ENCODE measurements around the gene SPEM2. TPM values are rescaled to one million over a fixed set of nuclear protein-coding genes. Genes with fewer than 3 reads are reported as not detected.

Gene SPEM2
- total RNA-seq, 5 donors from 2014 or later (not counting 1 experiment from before 2014, with no cell fraction given): not detected

DNA sequence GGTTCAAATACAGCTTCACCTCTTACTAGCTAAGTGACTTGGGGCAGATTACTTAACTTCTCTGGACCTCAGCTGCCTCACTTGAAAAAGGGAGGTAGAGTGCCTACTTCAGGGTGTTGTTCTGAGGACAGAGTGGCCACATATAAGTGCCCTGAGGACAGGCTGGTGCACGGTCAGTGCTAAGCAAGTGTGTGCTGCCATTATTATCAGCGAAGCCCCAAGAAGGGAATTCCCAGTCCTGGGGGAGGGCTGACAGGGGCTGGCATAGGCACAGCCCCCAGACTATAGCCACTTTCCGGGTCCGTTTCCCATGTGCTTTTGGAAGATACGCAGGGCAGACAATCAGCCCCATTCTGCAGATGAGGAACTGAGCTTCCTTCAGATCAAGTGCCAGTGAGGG is 51.5 kb downstream of the SPEM2 start:
- Mint-ChIP-seq H3K27me3 (no peaks in the 10 kb centered on the region), H3K4me3 (peak overlapping the region; percentile 92 to 96 (median 95)), H3K27ac (peak overlapping the region; percentile 89 to 96), H3K9me3 (no peaks in the 10 kb centered on the region), H3K4me1 (peaks cover 59 to 78% (median 76%) of the 10 kb centered on the region in 3 donors), H3K36me3 (no peaks in the 10 kb centered on the region)
- Histone ChIP-seq H3K4me1 (ENCODE audit: control insufficient read depth in 1 of 2, extremely low read depth in 1 of 2, insufficient read depth in 2 of 2, low read length in 2 of 2) (peaks cover 18 to 76% of the 10 kb centered on the region in 2 experiments), H3K9me3 (no peaks in the 10 kb centered on the region), H3K27me3 (replicated peaks in 1 of 2; ENCODE audit: control insufficient read depth in 2 of 2, extremely low read depth in 1 of 2, insufficient read depth in 2 of 2, low read length in 1 of 2) (no peaks in the 10 kb centered on the region), H3K27ac (ENCODE audit: low read length) (peak overlapping the region; percentile 88), H3K36me3 (ENCODE audit: control insufficient read depth in 2 of 2, extremely low read depth in 1 of 2, insufficient read depth in 1 of 2, low read length in 1 of 2) (peaks cover 0 to 3% of the 10 kb centered on the region in 2 donors), H3K4me3 (ENCODE audit: control insufficient read depth in 1 of 2, extremely low read depth in 1 of 2, low read length in 1 of 2) (peak overlapping the region in 1 of 2 donors; percentile 81)
- no peak for ATAC-seq (replicated peaks in 1 of 4)
- 94% methylated on average over 5 of the region's 5 CpGs for WGBS (ENCODE audit: insufficient coverage)
- CTCF ChIA-PET: no interaction called here
- POLR2A ChIA-PET: interaction anchor here (0.5 to 1.1 kb wide), 3 partner anchors 8 to 99 kb away, joined by 3 to 6 read pairs (median 4); no protein-coding TSS in a partner anchor
- DNase-seq: no peak

Other genes starting within 250 kb of the SPEM2 start
- 1 to 10 TPM in 2 of 5 donors, under 1 TPM in 3; 0.60 to 1.8 (median 0.82) TPM for gene ASGR1, start 246.2 kb upstream of the SPEM2 start, total RNA-seq
- gene DLG4, start 205.8 kb upstream of the SPEM2 start, total RNA-seq: 10 to 100 TPM in 2 of 5 donors, 1 to 10 TPM in 3; 8.1 to 13.6 (median 9.3) TPM
- 100 to 1,000 TPM; 275 to 424 (median 385) TPM for gene ACADVL, start 205.7 kb upstream of the SPEM2 start, total RNA-seq
- gene DVL2, start 191.1 kb upstream of the SPEM2 start, total RNA-seq: 10 to 100 TPM; 48.2 to 76.3 (median 70.4) TPM
- gene PHF23, start 186.2 kb upstream of the SPEM2 start, total RNA-seq: 10 to 100 TPM; 13.3 to 51.6 (median 43.5) TPM
- 100 to 1,000 TPM; 197 to 278 (median 276) TPM for gene GABARAP, start 183.2 kb upstream of the SPEM2 start, total RNA-seq
- 100 to 1,000 TPM; 109 to 131 (median 125) TPM for gene CTDNEP1, start 173.9 kb upstream of the SPEM2 start, total RNA-seq
- gene ELP5, start 173.4 kb upstream of the SPEM2 start, total RNA-seq: 10 to 100 TPM; 29.8 to 35.9 (median 33.3) TPM
- 1 to 10 TPM; 2.4 to 5.9 (median 2.9) TPM for gene CLDN7, start 163.1 kb upstream of the SPEM2 start, total RNA-seq
- under 1 TPM in 1 of 5 donors, not detected in 4; 0.06 TPM for gene SLC2A4, start 143.9 kb upstream of the SPEM2 start, total RNA-seq
- under 1 TPM in 4 of 5 donors, not detected in 1; 0.20 to 0.57 (median 0.45) TPM for gene YBX2, start 131.0 kb upstream of the SPEM2 start, total RNA-seq
- gene EIF5A, start 118.0 kb upstream of the SPEM2 start, total RNA-seq: 100 to 1,000 TPM; 286 to 481 (median 306) TPM
- 100 to 1,000 TPM; 114 to 129 (median 125) TPM for gene GPS2, start 110.3 kb upstream of the SPEM2 start, total RNA-seq
- 10 to 100 TPM; 49.5 to 90.2 (median 80.0) TPM for gene NEURL4, start 96.3 kb upstream of the SPEM2 start, total RNA-seq
- 100 to 1,000 TPM; 531 to 781 (median 649) TPM for gene ACAP1, start 89.1 kb upstream of the SPEM2 start, total RNA-seq
- gene KCTD11, start 73.5 kb upstream of the SPEM2 start, total RNA-seq: 1 to 10 TPM; 2.4 to 7.3 (median 4.8) TPM
- gene TMEM95, start 70.5 kb upstream of the SPEM2 start, total RNA-seq: not detected
- gene TNK1, start 44.5 kb upstream of the SPEM2 start, total RNA-seq: 10 to 100 TPM in 3 of 5 donors, 1 to 10 TPM in 2; 5.7 to 18.3 (median 16.0) TPM
- 100 to 1,000 TPM; 101 to 145 (median 140) TPM for gene PLSCR3, start 31.1 kb upstream of the SPEM2 start, total RNA-seq
- gene TMEM256, start 21.5 kb upstream of the SPEM2 start, total RNA-seq: 10 to 100 TPM; 28.7 to 48.9 (median 45.6) TPM
- gene NLGN2, start 17.8 kb upstream of the SPEM2 start, total RNA-seq: 1 to 10 TPM; 6.8 to 8.9 (median 8.4) TPM
- gene SPEM1, start 5.3 kb upstream of the SPEM2 start, total RNA-seq: not detected
- not detected for gene SPEM3, start 3.2 kb downstream of the SPEM2 start, total RNA-seq
- gene TMEM102, start 9.8 kb downstream of the SPEM2 start, total RNA-seq: 10 to 100 TPM in 3 of 5 donors, 1 to 10 TPM in 2; 8.8 to 26.9 (median 23.5) TPM
- gene FGF11, start 13.9 kb downstream of the SPEM2 start, total RNA-seq: 1 to 10 TPM; 2.4 to 4.2 (median 3.3) TPM
- gene CHRNB1, start 19.4 kb downstream of the SPEM2 start, total RNA-seq: 10 to 100 TPM in 3 of 5 donors, 1 to 10 TPM in 2; 6.6 to 12.0 (median 11.0) TPM
- gene ZBTB4, start 54.0 kb downstream of the SPEM2 start, total RNA-seq: 10 to 100 TPM; 64.0 to 86.6 (median 82.7) TPM
- gene SLC35G6, start 55.8 kb downstream of the SPEM2 start, total RNA-seq: not detected
- 100 to 1,000 TPM; 198 to 444 (median 212) TPM for gene POLR2A, start 58.8 kb downstream of the SPEM2 start, total RNA-seq
- 10 to 100 TPM; 38.3 to 72.8 (median 61.4) TPM for gene TNFSF12, start 123.4 kb downstream of the SPEM2 start, total RNA-seq
- gene TNFSF13, start 133.1 kb downstream of the SPEM2 start, total RNA-seq: 1 to 10 TPM; 1.3 to 5.6 (median 4.6) TPM
- gene SENP3, start 136.3 kb downstream of the SPEM2 start, total RNA-seq: 10 to 100 TPM; 38.7 to 43.3 (median 42.6) TPM
- 1 to 10 TPM in 3 of 5 donors, not detected in 2; 4.4 to 7.0 (median 5.5) TPM for gene CD68, start 154.0 kb downstream of the SPEM2 start, total RNA-seq
- 10 to 100 TPM; 27.0 to 31.4 (median 28.6) TPM for gene MPDU1, start 158.2 kb downstream of the SPEM2 start, total RNA-seq
- 1 to 10 TPM in 2 of 5 donors, under 1 TPM in 1, not detected in 2; 0.70 to 1.2 (median 1.1) TPM for gene SOX15, start 164.5 kb downstream of the SPEM2 start, total RNA-seq
- gene FXR2, start 189.3 kb downstream of the SPEM2 start, total RNA-seq: 10 to 100 TPM; 25.4 to 44.7 (median 40.5) TPM
- gene SAT2, start 202.2 kb downstream of the SPEM2 start, total RNA-seq: 10 to 100 TPM; 53.2 to 68.8 (median 58.5) TPM
- gene SHBG, start 204.5 kb downstream of the SPEM2 start, total RNA-seq: not detected
- under 1 TPM in 4 of 5 donors, not detected in 1; 0.07 to 0.57 (median 0.43) TPM for gene ATP1B2, start 225.3 kb downstream of the SPEM2 start, total RNA-seq